SK-N-MC (cell line): ENCODE results near the gene GBX2.

Experiments used
- DNase-seq: peaks from one replicate; pipeline ENCODE4 v3.0.0-alpha.2; 2011; ENCODE audit warnings: low read depth, low spot score
- H3K27ac ChIP-seq: fragments of 200-600 bp; sonication (generic); 2 replicates; pipeline ENCODE4 v1.5.1; 2016; ENCODE audit warnings: mixed run types
- H3K36me3 ChIP-seq: fragments of 200-600 bp; sonication (generic); 2 replicates; pipeline ENCODE4 v1.6.1; 2017; ENCODE audit warnings: antibody characterized with exemption, low read length, mixed read lengths; ENCODE audit not compliant: insufficient read depth
- H3K4me3 ChIP-seq: fragments of 200-600 bp; sonication (generic); 2 replicates; pipeline ENCODE4 v1.5.1; 2016
- H3K9ac ChIP-seq: fragments of 200-600 bp; sonication (generic); 2 replicates; pipeline ENCODE4 v1.8.0; 2017; ENCODE audit warnings: mixed run types, mixed read lengths; ENCODE audit not compliant: insufficient read length
- H3K9me3 ChIP-seq: fragments of 200-600 bp; sonication (generic); 2 replicates; pipeline ENCODE4 v1.6.1; 2017; ENCODE audit warnings: low read depth, mild to moderate bottlenecking, antibody characterized with exemption, low read length, moderate library complexity, mixed read lengths
- EZH2 ChIP-seq: fragments of 200-600 bp; sonication (generic); IDR thresholded peaks from one replicate; pipeline ENCODE4 v1.6.1; 2017; ENCODE audit warnings: antibody characterized with exemption
- FOXP2 ChIP-seq: optimal IDR thresholded peaks from 2 replicates; pipeline ENCODE3; 2011; ENCODE audit warnings: mild to moderate bottlenecking, moderate library complexity; ENCODE audit not compliant: insufficient read depth; ENCODE audit errors: extremely low read length, control extremely low read depth
- POLR2AphosphoS5 ChIP-seq: IDR thresholded peaks from 2 replicates; pipeline ENCODE4 v1.6.1; 2012; ENCODE audit warnings: mild to moderate bottlenecking, low read depth, low read length, borderline replicate concordance

GBX2 gene

GRCh38 chr2:236164925-236165841, 3.0 kb downstream of the GBX2 start:
- no peak overlapping the region for H3K9ac ChIP-seq
- TF ChIP-seq EZH2 (no peak), FOXP2 (no peak)
- H3K9me3 ChIP-seq = no peaks in the 10 kb centered on the region
- H3K4me3 ChIP-seq = no peak overlapping the region
- no peak overlapping the region for H3K27ac ChIP-seq
- H3K36me3 ChIP-seq = no peaks in the 10 kb centered on the region
- no peak for DNase-seq

GRCh38 chr2:236164201-236164924, 3.8 kb downstream of the GBX2 start:
- Histone ChIP-seq H3K9ac (no peak overlapping the region), H3K27ac (no peak overlapping the region), H3K36me3 (no peaks in the 10 kb centered on the region), H3K9me3 (no peaks in the 10 kb centered on the region), H3K4me3 (no peak overlapping the region)
- no peak for TF ChIP-seq FOXP2
- TF ChIP-seq EZH2 = no peak
- no peak for TF ChIP-seq POLR2AphosphoS5
- DNase-seq = no peak

GRCh38 chr2:236163471-236164200, 4.5 kb downstream of the GBX2 start:
- no peak for TF ChIP-seq FOXP2
- TF ChIP-seq POLR2AphosphoS5 = no peak
- Histone ChIP-seq H3K9me3 (no peaks in the 10 kb centered on the region), H3K27ac (no peak overlapping the region), H3K9ac (no peak overlapping the region), H3K4me3 (no peak overlapping the region), H3K36me3 (no peaks in the 10 kb centered on the region)
- DNase-seq = no peak

GRCh38 chr2:236162882-236163470, 5.2 kb downstream of the GBX2 start:
- Histone ChIP-seq H3K9ac (no peak overlapping the region), H3K4me3 (no peak overlapping the region)

GRCh38 chr2:236162031-236162845, 5.9 kb downstream of the GBX2 start:
- DNase-seq = no peak
- H3K36me3 ChIP-seq = no peaks in the 10 kb centered on the region
- no peak overlapping the region for H3K4me3 ChIP-seq
- TF ChIP-seq FOXP2 (no peak), EZH2 (no peak), POLR2AphosphoS5 (no peak)
- no peak overlapping the region for H3K27ac ChIP-seq
- no peaks in the 10 kb centered on the region for H3K9me3 ChIP-seq
- no peak overlapping the region for H3K9ac ChIP-seq

More at GRCh38 chr2:236162882-236163470, 5.2 kb downstream of the GBX2 start:
- TF ChIP-seq EZH2 (no peak), FOXP2 (no peak), POLR2AphosphoS5 (no peak)
- no peak for DNase-seq
- Histone ChIP-seq H3K36me3 (no peaks in the 10 kb centered on the region), H3K27ac (no peak overlapping the region), H3K9me3 (no peaks in the 10 kb centered on the region)

GRCh38 chr2:236161531-236161930, 6.7 kb downstream of the GBX2 start:
- DNase-seq = no peak
- Histone ChIP-seq H3K27ac (no peak overlapping the region), H3K9ac (no peak overlapping the region), H3K9me3 (no peaks in the 10 kb centered on the region), H3K36me3 (no peaks in the 10 kb centered on the region), H3K4me3 (no peak overlapping the region)
- TF ChIP-seq EZH2 (no peak), POLR2AphosphoS5 (no peak), FOXP2 (no peak)

- Histone ChIP-seq H3K36me3 (no peaks in the 10 kb centered on the region), H3K27ac (no peak overlapping the region), H3K9me3 (no peaks in the 10 kb centered on the region), H3K9ac (no peak overlapping the region), H3K4me3 (no peak overlapping the region)
- no peak for TF ChIP-seq POLR2AphosphoS5
- TF ChIP-seq FOXP2 = no peak
- TF ChIP-seq EZH2 = no peak
- no peak for DNase-seq
Measured at GRCh38 chr2:236161082-236161462, 7.1 kb downstream of the GBX2 start.
